H1 (cell line): ENCODE measurements around the gene EIF4A2. TPM values are rescaled to one million over a fixed set of nuclear protein-coding genes. Genes with fewer than 3 reads are reported as not detected.

Experiments used
- CREB1 ChIP-seq: IDR thresholded peaks from 2 replicates; pipeline ENCODE4 v1.6.1; 2012; ENCODE audit warnings: inconsistent platforms
- CTBP2 ChIP-seq: IDR thresholded peaks from 2 replicates; pipeline ENCODE4 v1.7.0; 2011; ENCODE audit warnings: borderline replicate concordance, mild to moderate bottlenecking, moderate library complexity, mixed read lengths, low read length; ENCODE audit not compliant: insufficient read depth, insufficient read length
- KDM4A ChIP-seq: IDR thresholded peaks from one replicate; pipeline ENCODE4 v1.7.1; 2012; ENCODE audit warnings: low read depth, mild to moderate bottlenecking, moderate library complexity, low read length, inconsistent platforms; ENCODE audit not compliant: severe bottlenecking
- RNF2 ChIP-seq: fragments of 200-900, 300-1000 bp; sonication (generic); IDR thresholded peaks from 2 replicates; pipeline ENCODE4 v1.7.1; 2016; ENCODE audit warnings: borderline replicate concordance, low read depth, mild to moderate bottlenecking, antibody characterized with exemption, low read length; ENCODE audit not compliant: poor library complexity, severe bottlenecking; ENCODE audit errors: missing control alignments
- RXRA ChIP-seq: IDR thresholded peaks from 2 replicates; pipeline ENCODE4 v1.6.1; 2011; ENCODE audit warnings: low read depth, mild to moderate bottlenecking, low read length, moderate library complexity; ENCODE audit not compliant: insufficient read depth
- SIN3A ChIP-seq, 2 experiments: IDR thresholded peaks in 1 of 2; conservative IDR thresholded peaks in 1 of 2; 2 replicates each; pipeline ENCODE4 v1.6.1; 2011 to 2012; ENCODE audit warnings: low read length in 2 of 2, improper control_type of control experiment in 1 of 2, low read depth in 1 of 2, mild to moderate bottlenecking in 1 of 2
- SIX5 ChIP-seq: IDR thresholded peaks from 2 replicates; pipeline ENCODE4 v1.6.1; 2011; ENCODE audit warnings: mild to moderate bottlenecking, low read depth, low read length
- polyA plus RNA-seq, 7 experiments: library from polyadenylated mRNA; depleted of rRNA in 3 of 7; stranded (reverse) in 5 of 7; unstranded in 2 of 7; fragments of >200 nt in 5 of 7; fragments of 200-250 nt in 2 of 7; gene quantifications; 1 replicate in 5 of 7; 2 replicates in 1 of 7; 4 replicates in 1 of 7; pipeline versions ENCODE4 v1.2.1 to v1.2.3, GENCODE V29; 2011 to 2013; ENCODE audit warnings: missing spikeins in 2 of 7, mixed read lengths in 2 of 7
- total RNA-seq: library from RNA; stranded (reverse); fragmentation: NEBNext Ultra II Directional; extraction: Animal tissue kit (Norgen Biotek cat#: 25700); gene quantifications from 2 replicates; pipeline ENCODE4 v1.2.1, GENCODE V29; 2021
- TF ChIP-seq, protein P1 (sequence below): IDR thresholded peaks from 2 replicates; pipeline ENCODE4 v1.6.1; 2012; ENCODE audit warnings: inconsistent platforms
- TF ChIP-seq, protein P2 (sequence below): fragments of 300-600 bp; sonication (generic); IDR thresholded peaks from 2 replicates; pipeline ENCODE4 v1.7.1; 2012; ENCODE audit warnings: low read length, moderate library complexity, mild to moderate bottlenecking, inconsistent platforms; ENCODE audit not compliant: insufficient replicate concordance

Gene EIF4A2
- total and polyA plus RNA-seq, 2 of the 8 experiments (the other 6 are each of a cell fraction or from before 2014, with no cell fraction given) = 527 to 604 TPM

DNA sequence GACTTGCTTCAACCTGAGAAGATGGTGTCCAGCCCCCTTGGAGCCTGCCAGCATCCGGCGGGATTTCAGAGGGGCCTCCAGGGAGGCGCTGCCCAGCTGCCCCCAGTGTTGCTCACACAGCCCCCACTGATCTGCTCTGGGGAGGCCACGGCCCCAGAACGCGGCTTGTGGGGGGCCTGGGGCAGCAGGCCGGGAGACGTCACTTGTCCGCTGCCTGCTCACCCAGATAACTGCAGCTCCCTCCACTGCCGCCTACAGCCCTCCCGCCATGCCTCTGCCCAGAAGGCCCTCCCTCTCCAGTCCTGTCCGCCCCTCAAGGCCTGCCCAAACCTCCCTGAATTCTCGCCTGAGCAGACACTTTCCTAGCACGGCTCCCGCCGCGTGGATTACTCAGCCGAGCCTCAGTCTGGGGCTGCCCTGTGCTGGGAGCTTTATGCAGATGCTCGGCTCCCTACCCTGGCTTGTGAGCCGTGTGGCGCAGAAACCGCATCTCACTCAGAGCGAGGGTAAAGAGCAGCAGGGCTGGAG lies 42.0 kb downstream of the EIF4A2 start (continued):
- TF ChIP-seq RNF2 = no peak
- TF ChIP-seq, protein P1, sequence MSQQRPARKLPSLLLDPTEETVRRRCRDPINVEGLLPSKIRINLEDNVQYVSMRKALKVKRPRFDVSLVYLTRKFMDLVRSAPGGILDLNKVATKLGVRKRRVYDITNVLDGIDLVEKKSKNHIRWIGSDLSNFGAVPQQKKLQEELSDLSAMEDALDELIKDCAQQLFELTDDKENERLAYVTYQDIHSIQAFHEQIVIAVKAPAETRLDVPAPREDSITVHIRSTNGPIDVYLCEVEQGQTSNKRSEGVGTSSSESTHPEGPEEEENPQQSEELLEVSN = peak; percentile 26
- TF ChIP-seq SIN3A (conservative IDR thresholded peaks at IDR 0.05 in 1 of 2, IDR thresholded peaks at IDR 0.05 in 1 of 2; ENCODE audit: low read depth in 1 of 2, low read length in 2 of 2) = no peak
- peak; percentile 40; the same call in 1 of the 2 replicates for TF ChIP-seq CREB1
- TF ChIP-seq SIX5 = no peak
- TF ChIP-seq RXRA = no peak
- peak; percentile 79 for TF ChIP-seq KDM4A
- TF ChIP-seq CTBP2 = no peak
- TF ChIP-seq, protein P2, sequence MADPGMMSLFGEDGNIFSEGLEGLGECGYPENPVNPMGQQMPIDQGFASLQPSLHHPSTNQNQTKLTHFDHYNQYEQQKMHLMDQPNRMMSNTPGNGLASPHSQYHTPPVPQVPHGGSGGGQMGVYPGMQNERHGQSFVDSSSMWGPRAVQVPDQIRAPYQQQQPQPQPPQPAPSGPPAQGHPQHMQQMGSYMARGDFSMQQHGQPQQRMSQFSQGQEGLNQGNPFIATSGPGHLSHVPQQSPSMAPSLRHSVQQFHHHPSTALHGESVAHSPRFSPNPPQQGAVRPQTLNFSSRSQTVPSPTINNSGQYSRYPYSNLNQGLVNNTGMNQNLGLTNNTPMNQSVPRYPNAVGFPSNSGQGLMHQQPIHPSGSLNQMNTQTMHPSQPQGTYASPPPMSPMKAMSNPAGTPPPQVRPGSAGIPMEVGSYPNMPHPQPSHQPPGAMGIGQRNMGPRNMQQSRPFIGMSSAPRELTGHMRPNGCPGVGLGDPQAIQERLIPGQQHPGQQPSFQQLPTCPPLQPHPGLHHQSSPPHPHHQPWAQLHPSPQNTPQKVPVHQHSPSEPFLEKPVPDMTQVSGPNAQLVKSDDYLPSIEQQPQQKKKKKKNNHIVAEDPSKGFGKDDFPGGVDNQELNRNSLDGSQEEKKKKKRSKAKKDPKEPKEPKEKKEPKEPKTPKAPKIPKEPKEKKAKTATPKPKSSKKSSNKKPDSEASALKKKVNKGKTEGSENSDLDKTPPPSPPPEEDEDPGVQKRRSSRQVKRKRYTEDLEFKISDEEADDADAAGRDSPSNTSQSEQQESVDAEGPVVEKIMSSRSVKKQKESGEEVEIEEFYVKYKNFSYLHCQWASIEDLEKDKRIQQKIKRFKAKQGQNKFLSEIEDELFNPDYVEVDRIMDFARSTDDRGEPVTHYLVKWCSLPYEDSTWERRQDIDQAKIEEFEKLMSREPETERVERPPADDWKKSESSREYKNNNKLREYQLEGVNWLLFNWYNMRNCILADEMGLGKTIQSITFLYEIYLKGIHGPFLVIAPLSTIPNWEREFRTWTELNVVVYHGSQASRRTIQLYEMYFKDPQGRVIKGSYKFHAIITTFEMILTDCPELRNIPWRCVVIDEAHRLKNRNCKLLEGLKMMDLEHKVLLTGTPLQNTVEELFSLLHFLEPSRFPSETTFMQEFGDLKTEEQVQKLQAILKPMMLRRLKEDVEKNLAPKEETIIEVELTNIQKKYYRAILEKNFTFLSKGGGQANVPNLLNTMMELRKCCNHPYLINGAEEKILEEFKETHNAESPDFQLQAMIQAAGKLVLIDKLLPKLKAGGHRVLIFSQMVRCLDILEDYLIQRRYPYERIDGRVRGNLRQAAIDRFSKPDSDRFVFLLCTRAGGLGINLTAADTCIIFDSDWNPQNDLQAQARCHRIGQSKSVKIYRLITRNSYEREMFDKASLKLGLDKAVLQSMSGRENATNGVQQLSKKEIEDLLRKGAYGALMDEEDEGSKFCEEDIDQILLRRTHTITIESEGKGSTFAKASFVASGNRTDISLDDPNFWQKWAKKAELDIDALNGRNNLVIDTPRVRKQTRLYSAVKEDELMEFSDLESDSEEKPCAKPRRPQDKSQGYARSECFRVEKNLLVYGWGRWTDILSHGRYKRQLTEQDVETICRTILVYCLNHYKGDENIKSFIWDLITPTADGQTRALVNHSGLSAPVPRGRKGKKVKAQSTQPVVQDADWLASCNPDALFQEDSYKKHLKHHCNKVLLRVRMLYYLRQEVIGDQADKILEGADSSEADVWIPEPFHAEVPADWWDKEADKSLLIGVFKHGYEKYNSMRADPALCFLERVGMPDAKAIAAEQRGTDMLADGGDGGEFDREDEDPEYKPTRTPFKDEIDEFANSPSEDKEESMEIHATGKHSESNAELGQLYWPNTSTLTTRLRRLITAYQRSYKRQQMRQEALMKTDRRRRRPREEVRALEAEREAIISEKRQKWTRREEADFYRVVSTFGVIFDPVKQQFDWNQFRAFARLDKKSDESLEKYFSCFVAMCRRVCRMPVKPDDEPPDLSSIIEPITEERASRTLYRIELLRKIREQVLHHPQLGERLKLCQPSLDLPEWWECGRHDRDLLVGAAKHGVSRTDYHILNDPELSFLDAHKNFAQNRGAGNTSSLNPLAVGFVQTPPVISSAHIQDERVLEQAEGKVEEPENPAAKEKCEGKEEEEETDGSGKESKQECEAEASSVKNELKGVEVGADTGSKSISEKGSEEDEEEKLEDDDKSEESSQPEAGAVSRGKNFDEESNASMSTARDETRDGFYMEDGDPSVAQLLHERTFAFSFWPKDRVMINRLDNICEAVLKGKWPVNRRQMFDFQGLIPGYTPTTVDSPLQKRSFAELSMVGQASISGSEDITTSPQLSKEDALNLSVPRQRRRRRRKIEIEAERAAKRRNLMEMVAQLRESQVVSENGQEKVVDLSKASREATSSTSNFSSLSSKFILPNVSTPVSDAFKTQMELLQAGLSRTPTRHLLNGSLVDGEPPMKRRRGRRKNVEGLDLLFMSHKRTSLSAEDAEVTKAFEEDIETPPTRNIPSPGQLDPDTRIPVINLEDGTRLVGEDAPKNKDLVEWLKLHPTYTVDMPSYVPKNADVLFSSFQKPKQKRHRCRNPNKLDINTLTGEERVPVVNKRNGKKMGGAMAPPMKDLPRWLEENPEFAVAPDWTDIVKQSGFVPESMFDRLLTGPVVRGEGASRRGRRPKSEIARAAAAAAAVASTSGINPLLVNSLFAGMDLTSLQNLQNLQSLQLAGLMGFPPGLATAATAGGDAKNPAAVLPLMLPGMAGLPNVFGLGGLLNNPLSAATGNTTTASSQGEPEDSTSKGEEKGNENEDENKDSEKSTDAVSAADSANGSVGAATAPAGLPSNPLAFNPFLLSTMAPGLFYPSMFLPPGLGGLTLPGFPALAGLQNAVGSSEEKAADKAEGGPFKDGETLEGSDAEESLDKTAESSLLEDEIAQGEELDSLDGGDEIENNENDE = no peak
